Measurements from ENCODE around the gene OR51E2.
"Not testable (repeated sequence)": the region's sequence is repeated elsewhere in the genome, so short reads cannot be mapped to it uniquely, and the experiment has no call there.

Gene OR51E2, protein sequence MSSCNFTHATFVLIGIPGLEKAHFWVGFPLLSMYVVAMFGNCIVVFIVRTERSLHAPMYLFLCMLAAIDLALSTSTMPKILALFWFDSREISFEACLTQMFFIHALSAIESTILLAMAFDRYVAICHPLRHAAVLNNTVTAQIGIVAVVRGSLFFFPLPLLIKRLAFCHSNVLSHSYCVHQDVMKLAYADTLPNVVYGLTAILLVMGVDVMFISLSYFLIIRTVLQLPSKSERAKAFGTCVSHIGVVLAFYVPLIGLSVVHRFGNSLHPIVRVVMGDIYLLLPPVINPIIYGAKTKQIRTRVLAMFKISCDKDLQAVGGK

DNA sequence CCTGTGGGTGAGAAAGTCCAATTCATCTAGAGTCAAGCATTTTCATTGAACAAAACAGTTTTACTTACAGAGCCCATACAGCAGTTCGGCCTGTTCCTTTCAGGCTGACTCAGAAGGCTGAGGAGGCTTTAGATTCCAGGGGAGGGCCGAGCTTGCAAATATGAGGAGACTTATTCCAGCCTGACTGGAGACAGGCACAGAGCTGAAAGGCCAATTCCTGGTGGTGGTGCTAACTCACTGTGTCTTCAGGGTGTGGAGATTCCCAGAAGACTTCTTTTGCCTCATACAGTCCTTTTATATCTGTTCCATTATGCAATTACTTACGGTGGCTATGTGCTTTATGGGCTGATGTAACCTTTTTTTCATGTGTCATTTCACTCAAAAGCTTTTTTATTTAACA is at the start of gene OR51E2:
TSS of gene OR51E2 (minus strand) at position 269 of the 400 bp plus-strand sequence. CDS start 15,142 bp downstream, outside the sequence.
- no peak for DNase-seq (ENCODE audit: low read depth in 2 of 2)

- DNase-seq (ENCODE audit: low read depth in 2 of 2) = no peak
Measured at GRCh38 chr11:4740735-4741134, 43.1 kb upstream of the OR51E2 start.

GRCh38 chr11:4727171-4727570 is 29.5 kb upstream of the OR51E2 start:
- DNase-seq (ENCODE audit: low read depth in 2 of 2) = no peak

GRCh38 chr11:4722616-4723534 is 25.2 kb upstream of the OR51E2 start:
- not testable (repeated sequence) for DNase-seq (ENCODE audit: low read depth in 2 of 2)

DNA sequence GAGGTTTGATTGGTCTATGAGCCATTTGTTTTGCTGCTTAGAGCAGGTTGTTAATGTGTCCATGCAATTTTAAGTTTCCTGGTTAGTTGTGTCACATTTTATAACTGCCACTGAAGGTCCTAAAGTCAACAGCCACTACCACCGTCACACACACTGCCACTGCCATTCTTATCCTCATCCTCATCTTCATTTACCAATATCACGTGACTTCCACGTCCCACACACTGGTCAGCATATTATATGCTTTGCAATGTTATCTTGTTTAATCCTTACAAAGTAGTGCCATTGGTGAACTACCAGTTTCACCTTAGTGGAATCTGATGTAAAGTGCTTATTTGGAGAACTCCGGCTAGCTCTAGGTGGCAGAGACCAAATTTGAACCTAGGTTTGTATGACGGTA is 16.6 kb upstream of the OR51E2 start:
- DNase-seq (ENCODE audit: low read depth in 2 of 2) = no peak

DNA sequence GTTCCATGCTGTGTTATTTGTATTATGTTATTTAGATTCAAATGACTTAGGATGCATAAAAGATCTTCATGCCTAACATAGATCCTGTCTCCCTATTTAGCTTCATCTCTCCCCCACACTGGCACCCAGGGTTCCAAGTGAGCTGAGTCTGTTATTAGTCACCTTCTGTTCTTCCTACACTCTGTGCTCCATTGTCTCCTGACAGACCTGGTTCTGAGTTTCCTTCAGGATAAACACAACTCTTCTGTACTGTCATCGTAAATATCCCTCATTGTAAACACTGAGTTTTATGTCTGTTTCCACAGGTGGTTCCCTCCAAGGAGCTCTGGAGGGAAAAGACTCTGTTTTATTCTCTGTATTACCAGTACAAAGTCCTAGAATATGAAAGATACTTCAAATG is 15.6 kb upstream of the OR51E2 start:
- no peak for DNase-seq (ENCODE audit: low read depth in 2 of 2)

DNA sequence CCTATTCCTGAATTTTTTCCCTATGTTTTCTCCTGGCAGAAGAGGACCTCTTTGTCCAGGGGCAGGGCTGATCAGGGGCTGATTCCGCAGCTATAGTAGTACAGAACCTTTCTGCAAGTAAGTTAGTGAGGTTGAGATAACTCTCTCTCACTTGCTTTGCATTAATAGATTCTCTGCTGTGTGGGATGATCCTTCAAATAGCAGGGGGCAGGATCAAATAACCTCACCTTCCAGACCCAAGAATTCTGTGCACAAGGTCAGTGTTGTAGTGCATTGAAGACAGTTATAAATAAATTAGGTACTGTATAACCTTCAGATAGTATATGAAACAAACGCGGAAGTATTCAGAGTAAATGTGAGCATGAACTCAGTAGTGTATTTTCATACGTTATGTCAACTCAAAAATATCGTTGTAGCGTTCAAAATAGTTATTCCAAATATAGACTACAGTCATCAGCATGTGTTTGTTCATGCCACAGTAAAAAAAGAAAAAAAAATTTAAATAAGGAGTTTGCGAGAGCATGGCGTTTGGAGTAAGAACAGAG is 7.2 kb upstream of the OR51E2 start:
- no peak for DNase-seq (ENCODE audit: low read depth in 2 of 2)

DNA sequence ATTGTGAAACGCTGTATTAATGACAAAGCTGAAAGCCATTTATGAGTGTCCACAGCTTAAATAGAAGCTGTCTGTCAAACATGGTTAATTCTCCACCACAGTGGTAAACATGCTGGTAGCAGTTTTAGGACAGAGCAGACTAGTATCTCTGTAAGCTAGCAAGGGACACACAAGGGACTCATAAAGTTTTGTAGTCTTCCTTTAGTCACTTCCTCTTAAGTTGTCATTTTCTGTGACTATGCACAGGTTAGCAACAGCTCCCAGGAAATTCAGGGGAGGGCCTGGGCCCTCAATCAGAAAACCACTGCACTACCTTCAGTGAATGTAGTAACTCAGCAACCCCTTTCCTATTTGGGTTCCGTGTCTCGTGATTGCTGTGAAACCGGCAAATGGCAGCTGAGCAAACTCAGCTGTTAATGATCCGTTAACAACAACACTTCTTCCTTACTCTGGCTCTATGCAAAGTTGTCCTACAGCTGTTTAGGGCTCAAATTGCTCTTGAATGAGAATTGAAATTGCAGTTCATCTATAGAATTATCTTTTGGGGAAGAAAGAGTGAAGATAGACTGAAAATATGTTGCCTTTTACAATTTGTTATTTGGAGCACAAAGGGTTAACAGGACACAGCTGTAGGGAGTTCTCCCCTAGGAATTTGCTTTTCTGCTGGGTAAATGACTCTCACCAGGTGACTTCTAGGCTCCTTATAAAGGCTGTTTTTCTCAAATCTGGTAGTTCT is 6.6 kb upstream of the OR51E2 start, which contains the start of gene MMP26:
TSS of gene MMP26 (plus strand) at position 731 of the 736 bp plus-strand sequence.
- no peak for DNase-seq (ENCODE audit: low read depth in 2 of 2)

DNA sequence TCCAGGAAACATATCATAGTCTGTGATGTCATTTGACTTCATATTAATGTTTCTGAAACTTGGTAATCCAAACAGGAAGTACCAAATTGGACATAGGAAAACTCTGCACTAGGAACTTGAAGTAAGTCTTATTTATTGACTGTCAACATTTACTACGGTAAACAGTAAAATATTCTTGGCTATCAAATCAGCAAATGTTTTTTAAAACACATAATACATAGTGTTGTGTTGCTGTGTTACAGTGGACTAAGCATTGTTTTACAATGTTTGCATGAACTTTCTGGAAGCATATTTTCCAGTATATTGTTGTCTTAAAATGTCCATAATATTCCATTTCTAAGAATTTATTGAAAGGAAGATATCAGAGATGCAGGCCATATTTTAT is 2.8 kb upstream of the OR51E2 start:
- DNase-seq (ENCODE audit: low read depth in 2 of 2) = no peak

GRCh38 chr11:4699697-4700435 is 2.2 kb upstream of the OR51E2 start:
- DNase-seq (ENCODE audit: low read depth in 2 of 2) = no peak

DNA sequence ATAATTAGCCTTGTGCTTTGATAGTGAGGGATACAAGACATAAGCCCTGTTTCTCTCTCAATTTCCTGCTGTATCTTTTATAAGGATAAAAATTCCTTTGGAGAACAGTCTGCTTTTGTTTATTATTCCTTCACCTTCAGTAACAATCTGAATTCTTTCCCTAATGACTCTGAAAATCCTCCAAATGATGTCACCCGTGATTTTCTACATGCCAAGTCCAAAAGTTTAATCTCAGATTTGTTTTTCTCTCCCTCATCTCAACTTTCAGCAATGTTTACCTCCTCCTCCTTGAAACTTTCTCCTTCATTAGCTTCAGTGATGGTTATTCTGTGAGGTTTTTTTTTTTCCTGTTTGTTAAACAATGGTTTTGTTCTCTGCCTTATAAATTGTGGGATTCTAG is 2.2 kb downstream of the OR51E2 start:
- DNase-seq (ENCODE audit: low read depth in 2 of 2) = no peak

- no peak for DNase-seq (ENCODE audit: low read depth in 2 of 2)
Measured at GRCh38 chr11:4684631-4685285, 12.9 kb downstream of the OR51E2 start.

GRCh38 chr11:4682623-4683419 is 14.8 kb downstream of the OR51E2 start:
- no peak for DNase-seq (ENCODE audit: low read depth in 2 of 2)

- DNase-seq (ENCODE audit: low read depth in 2 of 2) = no peak
Measured at GRCh38 chr11:4680341-4680740, 17.3 kb downstream of the OR51E2 start.

- DNase-seq (ENCODE audit: low read depth in 2 of 2) = no peak
Measured at GRCh38 chr11:4677948-4678347, 19.7 kb downstream of the OR51E2 start.

DNA sequence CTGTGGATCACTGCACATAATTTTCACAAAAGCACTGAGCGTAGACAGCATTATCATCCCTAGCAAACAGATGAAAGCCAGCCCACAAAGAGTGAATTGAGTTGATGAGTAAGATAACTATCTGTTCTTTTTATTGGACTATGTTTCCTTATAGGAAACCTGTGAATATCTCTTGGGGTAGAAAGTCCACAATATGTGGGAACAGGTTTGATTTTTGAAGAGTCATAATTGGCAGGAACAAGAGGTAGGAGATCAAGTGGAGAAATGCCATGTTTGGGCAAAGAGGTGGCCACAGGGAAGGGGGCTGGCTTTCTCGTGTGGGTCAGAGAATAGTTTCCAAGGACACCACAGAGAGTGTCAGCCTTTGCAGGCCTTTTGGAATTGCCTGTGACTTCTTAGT is 23.9 kb downstream of the OR51E2 start:
- no peak for DNase-seq (ENCODE audit: low read depth in 2 of 2)

DNA sequence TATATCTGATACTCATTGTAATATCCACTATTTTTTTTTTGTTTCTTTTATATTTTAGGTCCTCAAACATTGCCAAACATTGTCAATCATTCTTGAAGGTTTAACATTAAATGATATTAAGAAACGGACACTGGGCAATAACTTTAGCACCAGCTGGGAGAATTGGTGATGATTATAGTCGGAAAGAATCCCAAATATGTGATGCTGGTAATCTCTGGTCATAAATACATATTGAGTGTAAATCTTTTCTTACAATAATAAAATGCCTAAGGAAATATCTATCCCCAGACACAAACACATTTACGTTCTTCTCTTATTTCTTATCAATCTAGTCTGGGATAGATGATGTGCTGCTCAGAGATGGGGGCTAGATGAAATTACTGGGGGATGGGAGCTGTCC is 25.2 kb downstream of the OR51E2 start:
- no peak for DNase-seq (ENCODE audit: low read depth in 2 of 2)

- no peak for DNase-seq (ENCODE audit: low read depth in 2 of 2)
Measured at GRCh38 chr11:4671741-4672140, 25.9 kb downstream of the OR51E2 start.

DNA sequence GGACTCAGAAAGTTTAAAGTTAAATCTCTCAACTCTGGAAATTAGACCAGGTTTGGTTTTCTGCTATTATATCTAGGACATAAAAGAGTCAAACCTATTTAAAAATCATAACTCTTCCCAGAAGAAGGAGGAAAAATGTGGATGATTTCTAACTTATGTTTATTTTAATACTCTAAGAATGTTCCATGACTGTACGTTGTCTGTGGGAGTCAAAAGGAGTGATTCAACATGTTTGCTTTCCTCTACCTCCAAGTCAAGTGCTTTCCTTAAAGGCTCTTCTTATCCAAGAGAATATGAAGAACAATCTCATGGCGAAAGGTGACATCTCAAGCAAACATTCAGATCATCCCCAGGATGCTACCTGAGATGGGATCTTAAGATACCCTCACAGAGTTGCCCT is 32.2 kb downstream of the OR51E2 start:
- no peak for DNase-seq (ENCODE audit: low read depth in 2 of 2)

- DNase-seq (ENCODE audit: low read depth in 2 of 2) = no peak
Measured at GRCh38 chr11:4664786-4665185, 32.9 kb downstream of the OR51E2 start.

Data from stimulated activated CD8-positive, alpha-beta memory T cell treated with anti-CD3 and anti-CD28 coated beads, Interleukin-7, amount 100 ng/mL, for 1 hour (primary cell).